T-helper 1 cell treated with Interleukin-12 subunit alpha and Interleukin-12 subunit beta and Interleukin-4 antibody, amounts not matched to agents 30 μg/mL and 1 μg/mL, for 36 hours (primary cell): ENCODE measurements around the gene CSAD.
A peak's percentile ranks its signal among the peaks of the same experiment; 100 is the strongest.

Experiments
- H3K27ac Mint-ChIP-seq: one replicate; pipeline ENCODE4 v1.8.0; 2021; ENCODE audit warnings: mild to moderate bottlenecking, mixed read lengths
- H3K27me3 Mint-ChIP-seq: one replicate; pipeline ENCODE4 v1.8.0; 2021; ENCODE audit warnings: low read depth, mixed read lengths
- H3K36me3 Mint-ChIP-seq: one replicate; pipeline ENCODE4 v1.8.0; 2021; ENCODE audit warnings: low read depth, mixed read lengths
- H3K4me1 Mint-ChIP-seq: one replicate; pipeline ENCODE4 v1.8.0; 2021; ENCODE audit warnings: low read depth, mixed read lengths
- H3K4me3 Mint-ChIP-seq: one replicate; pipeline ENCODE4 v1.8.0; 2021; ENCODE audit warnings: mild to moderate bottlenecking, moderate library complexity, mixed read lengths
- H3K9me3 Mint-ChIP-seq: one replicate; pipeline ENCODE4 v1.8.0; 2021; ENCODE audit warnings: mixed read lengths

The CSAD gene

GRCh38 chr12:53197011-53197640 lies 16.4 kb upstream of the CSAD start:
- Mint-ChIP-seq H3K4me1 (peaks cover 50% of the 10 kb centered on the region), H3K4me3 (peak overlapping the region; percentile 55), H3K9me3 (no peaks in the 10 kb centered on the region), H3K36me3 (peaks cover 74% of the 10 kb centered on the region), H3K27me3 (no peaks in the 10 kb centered on the region), H3K27ac (peak overlapping the region; percentile 62)

GRCh38 chr12:53196486-53196885 lies 15.8 kb upstream of the CSAD start:
- H3K4me3 Mint-ChIP-seq, result peak overlapping the region; percentile 28
- H3K27ac Mint-ChIP-seq, result peak overlapping the region; percentile 62
- H3K9me3 Mint-ChIP-seq, result no peaks in the 10 kb centered on the region
- H3K36me3 Mint-ChIP-seq, result peaks cover 80% of the 10 kb centered on the region
- H3K4me1 Mint-ChIP-seq, result peaks cover 51% of the 10 kb centered on the region
- H3K27me3 Mint-ChIP-seq, result no peaks in the 10 kb centered on the region

- Mint-ChIP-seq H3K4me3 (no peak overlapping the region), H3K36me3 (peaks cover 82% of the 10 kb centered on the region)
Measured at GRCh38 chr12:53195516-53196420, 15.0 kb upstream of the CSAD start.

GRCh38 chr12:53194973-53195372 lies 14.2 kb upstream of the CSAD start:
- H3K27ac Mint-ChIP-seq, result no peak overlapping the region
- no peaks in the 10 kb centered on the region for H3K27me3 Mint-ChIP-seq
- H3K4me1 Mint-ChIP-seq, result peaks cover 41% of the 10 kb centered on the region
- no peaks in the 10 kb centered on the region for H3K9me3 Mint-ChIP-seq
- no peak overlapping the region for H3K4me3 Mint-ChIP-seq
- peaks cover 77% of the 10 kb centered on the region for H3K36me3 Mint-ChIP-seq

More at GRCh38 chr12:53195516-53196420, 15.0 kb upstream of the CSAD start:
- Mint-ChIP-seq H3K4me1 (peaks cover 48% of the 10 kb centered on the region), H3K9me3 (no peaks in the 10 kb centered on the region), H3K27ac (peak overlapping the region; percentile 72), H3K27me3 (no peaks in the 10 kb centered on the region)

GRCh38 chr12:53193985-53194716 lies 13.4 kb upstream of the CSAD start:
- Mint-ChIP-seq H3K27me3 (no peaks in the 10 kb centered on the region), H3K9me3 (no peaks in the 10 kb centered on the region), H3K4me1 (peaks cover 36% of the 10 kb centered on the region), H3K4me3 (no peak overlapping the region), H3K36me3 (peaks cover 72% of the 10 kb centered on the region), H3K27ac (no peak overlapping the region)

- peaks cover 26% of the 10 kb centered on the region for H3K4me1 Mint-ChIP-seq
- H3K36me3 Mint-ChIP-seq, result peaks cover 75% of the 10 kb centered on the region
- no peak overlapping the region for H3K4me3 Mint-ChIP-seq
Measured at GRCh38 chr12:53193040-53193439, 12.3 kb upstream of the CSAD start.

GRCh38 chr12:53192531-53193021 lies 11.9 kb upstream of the CSAD start:
- no peaks in the 10 kb centered on the region for H3K9me3 Mint-ChIP-seq
- H3K27ac Mint-ChIP-seq, result no peak overlapping the region
- peaks cover 22% of the 10 kb centered on the region for H3K4me1 Mint-ChIP-seq
- H3K36me3 Mint-ChIP-seq, result peaks cover 77% of the 10 kb centered on the region
- H3K4me3 Mint-ChIP-seq, result no peak overlapping the region
- no peaks in the 10 kb centered on the region for H3K27me3 Mint-ChIP-seq

More at GRCh38 chr12:53193040-53193439, 12.3 kb upstream of the CSAD start:
- H3K9me3 Mint-ChIP-seq, result no peaks in the 10 kb centered on the region
- no peaks in the 10 kb centered on the region for H3K27me3 Mint-ChIP-seq
- peak overlapping the region; percentile 38 for H3K27ac Mint-ChIP-seq

- H3K27ac Mint-ChIP-seq, result no peak overlapping the region
- peaks cover 79% of the 10 kb centered on the region for H3K36me3 Mint-ChIP-seq
Measured at GRCh38 chr12:53191885-53192530, 11.3 kb upstream of the CSAD start.

GRCh38 chr12:53191096-53191884 lies 10.6 kb upstream of the CSAD start:
- H3K36me3 Mint-ChIP-seq, result peaks cover 79% of the 10 kb centered on the region
- peaks cover 15% of the 10 kb centered on the region for H3K4me1 Mint-ChIP-seq
- no peak overlapping the region for H3K4me3 Mint-ChIP-seq
- H3K9me3 Mint-ChIP-seq, result no peaks in the 10 kb centered on the region
- H3K27me3 Mint-ChIP-seq, result no peaks in the 10 kb centered on the region
- no peak overlapping the region for H3K27ac Mint-ChIP-seq

More at GRCh38 chr12:53191885-53192530, 11.3 kb upstream of the CSAD start:
- Mint-ChIP-seq H3K4me1 (peaks cover 20% of the 10 kb centered on the region), H3K9me3 (no peaks in the 10 kb centered on the region), H3K27me3 (no peaks in the 10 kb centered on the region), H3K4me3 (no peak overlapping the region)

GRCh38 chr12:53190108-53190729 lies 9.5 kb upstream of the CSAD start:
- H3K27me3 Mint-ChIP-seq, result no peaks in the 10 kb centered on the region
- H3K27ac Mint-ChIP-seq, result no peak overlapping the region
- no peaks in the 10 kb centered on the region for H3K9me3 Mint-ChIP-seq
- peaks cover 80% of the 10 kb centered on the region for H3K36me3 Mint-ChIP-seq
- H3K4me1 Mint-ChIP-seq, result peaks cover 15% of the 10 kb centered on the region
- no peak overlapping the region for H3K4me3 Mint-ChIP-seq

GRCh38 chr12:53187145-53187899 lies 6.6 kb upstream of the CSAD start:
- Mint-ChIP-seq H3K27me3 (no peaks in the 10 kb centered on the region), H3K27ac (no peak overlapping the region), H3K36me3 (peaks cover 72% of the 10 kb centered on the region)

GRCh38 chr12:53186745-53187144 lies 6.0 kb upstream of the CSAD start:
- Mint-ChIP-seq H3K27ac (no peak overlapping the region), H3K4me3 (no peak overlapping the region), H3K4me1 (peaks cover 30% of the 10 kb centered on the region), H3K36me3 (peaks cover 72% of the 10 kb centered on the region), H3K9me3 (no peaks in the 10 kb centered on the region), H3K27me3 (no peaks in the 10 kb centered on the region)

More at GRCh38 chr12:53187145-53187899, 6.6 kb upstream of the CSAD start:
- Mint-ChIP-seq H3K4me1 (peaks cover 27% of the 10 kb centered on the region), H3K4me3 (no peak overlapping the region), H3K9me3 (no peaks in the 10 kb centered on the region)
